GM23338 (cell line): Measurements from ENCODE around the gene GLTP. TPM values are rescaled to one million over a fixed set of nuclear protein-coding genes. Genes with fewer than 3 reads are reported as not detected.

Source experiments
- ATAC-seq: fragments of 200-7000 bp; cut with Tn5 transposase; 3 replicates; pipeline ENCODE4 v1.9.1; 2020
- DNase-seq: peaks from one replicate; pipeline ENCODE4 v3.0.0-alpha.2; 2015; ENCODE audit warnings: low spot score
- H2AFZ ChIP-seq: fragments of 200-600 bp; sonication (generic); 2 replicates; pipeline ENCODE4 v1.8.0; 2016; ENCODE audit warnings: antibody characterized with exemption, mild to moderate bottlenecking, moderate library complexity
- H3F3A ChIP-seq: fragments of 200-600 bp; sonication (generic); replicated peaks from 2 replicates; pipeline ENCODE4 v1.8.0; 2017; ENCODE audit warnings: antibody characterized with exemption, mixed run types, low read depth
- H3K27ac ChIP-seq: fragments of 200-600 bp; sonication (generic); 2 replicates; pipeline ENCODE4 v1.6.1; 2016; ENCODE audit warnings: low read depth
- H3K27me3 ChIP-seq: fragments of 200-600 bp; sonication (generic); 2 replicates; pipeline ENCODE4 v1.8.0; 2016; ENCODE audit warnings: mild to moderate bottlenecking, mixed run types, moderate library complexity; ENCODE audit not compliant: insufficient read depth
- H3K36me3 ChIP-seq: fragments of 200-600 bp; sonication (generic); 2 replicates; pipeline ENCODE4 v1.8.0; 2016; ENCODE audit warnings: mild to moderate bottlenecking; ENCODE audit not compliant: insufficient read depth
- H3K4me1 ChIP-seq: fragments of 200-600 bp; sonication (generic); 2 replicates; pipeline ENCODE4 v1.8.0; 2016; ENCODE audit warnings: mild to moderate bottlenecking, moderate library complexity; ENCODE audit not compliant: insufficient read depth
- H3K4me2 ChIP-seq: fragments of 200-600 bp; sonication (generic); 2 replicates; pipeline ENCODE4 v1.7.1; 2017; ENCODE audit warnings: mixed run types
- H3K4me3 ChIP-seq: fragments of 200-600 bp; sonication (generic); 2 replicates; pipeline ENCODE4 v1.6.1; 2016; ENCODE audit warnings: mixed run types
- H3K79me2 ChIP-seq: fragments of 200-600 bp; sonication (generic); replicated peaks from 2 replicates; pipeline ENCODE4 v1.8.0; 2017; ENCODE audit warnings: mild to moderate bottlenecking; ENCODE audit not compliant: insufficient read depth
- H3K9me2 ChIP-seq: fragments of 200-600 bp; sonication (generic); 2 replicates; pipeline ENCODE4 v1.8.0; 2017; ENCODE audit not compliant: insufficient read depth
- H4K20me1 ChIP-seq: fragments of 200-600 bp; sonication (generic); replicated peaks from 2 replicates; pipeline ENCODE4 v1.8.0; 2017; ENCODE audit warnings: mild to moderate bottlenecking; ENCODE audit not compliant: insufficient read depth
- H3K27ac Mint-ChIP-seq: 2 replicates; pipeline ENCODE4 v1.8.0; 2020; ENCODE audit warnings: inconsistent platforms, mild to moderate bottlenecking, moderate library complexity, mixed read lengths
- H3K27me3 Mint-ChIP-seq: 3 replicates; pipeline ENCODE4 v1.8.0; 2022; ENCODE audit warnings: low read depth, mild to moderate bottlenecking, moderate library complexity, mixed read lengths, inconsistent platforms; ENCODE audit not compliant: insufficient read depth, poor library complexity
- H3K36me3 Mint-ChIP-seq: 3 replicates; pipeline ENCODE4 v1.8.0; 2021; ENCODE audit warnings: low read depth, mild to moderate bottlenecking, inconsistent platforms, moderate library complexity, mixed read lengths
- H3K4me1 Mint-ChIP-seq: 3 replicates; pipeline ENCODE4 v1.8.0; 2020; ENCODE audit warnings: mild to moderate bottlenecking, inconsistent platforms, mixed read lengths
- H3K4me3 Mint-ChIP-seq: 3 replicates; pipeline ENCODE4 v1.8.0; 2021; ENCODE audit warnings: moderate library complexity, mild to moderate bottlenecking, inconsistent platforms, mixed read lengths
- H3K9me3 Mint-ChIP-seq: 3 replicates; pipeline ENCODE4 v1.8.0; 2020; ENCODE audit warnings: moderate library complexity, mild to moderate bottlenecking, inconsistent platforms, mixed read lengths
- CREB1 ChIP-seq: fragments of 250-450 bp; sonication (Bioruptor Pico); IDR thresholded peaks from 2 replicates; pipeline ENCODE4 v1.5.0; 2020; ENCODE audit warnings: low read depth, mild to moderate bottlenecking, moderate library complexity
- CTCF ChIP-seq, 2 experiments: fragments of 200-600 bp in 1 of 2; sonication (generic) in 1 of 2; conservative IDR thresholded peaks; 2 replicates each; pipeline versions ENCODE4 v1.5.1 to v1.6.1; 2016 to 2017; ENCODE audit warnings: antibody characterized with exemption in 2 of 2, low read depth in 2 of 2, mild to moderate bottlenecking in 2 of 2, moderate library complexity in 1 of 2
- ETS1 ChIP-seq: IDR thresholded peaks from 2 replicates; pipeline ENCODE4 v1.6.1; 2016; ENCODE audit warnings: antibody characterized with exemption
- EZH2 ChIP-seq: fragments of 200-600 bp; sonication (generic); IDR thresholded peaks from one replicate; pipeline ENCODE4 v1.8.0; 2017; ENCODE audit warnings: antibody characterized with exemption, mild to moderate bottlenecking, low read depth; ENCODE audit not compliant: unreplicated experiment
- EZH2phosphoT487 ChIP-seq: fragments of 200-600 bp; sonication (generic); IDR thresholded peaks from one replicate; pipeline ENCODE4 v1.8.1; 2018; ENCODE audit warnings: antibody characterized with exemption; ENCODE audit not compliant: unreplicated experiment
- JUNB ChIP-seq: IDR thresholded peaks from one replicate; pipeline ENCODE4 v1.6.1; 2016; ENCODE audit warnings: antibody characterized with exemption; ENCODE audit not compliant: unreplicated experiment
- NANOG ChIP-seq: IDR thresholded peaks from 2 replicates; pipeline ENCODE4 v1.6.1; 2016; ENCODE audit warnings: antibody characterized with exemption, borderline replicate concordance
- POLR2AphosphoS5 ChIP-seq: IDR thresholded peaks from 2 replicates; pipeline ENCODE4 v1.6.1; 2016; ENCODE audit warnings: antibody characterized with exemption, low read depth
- REST ChIP-seq: IDR thresholded peaks from one replicate; pipeline ENCODE4 v1.6.1; 2018; ENCODE audit warnings: antibody characterized with exemption; ENCODE audit not compliant: unreplicated experiment
- STAT1 ChIP-seq: IDR thresholded peaks from one replicate; pipeline ENCODE4 v1.6.1; 2016; ENCODE audit warnings: antibody characterized with exemption; ENCODE audit not compliant: unreplicated experiment
- ZNF114 ChIP-seq: fragments of 250-450 bp; sonication (Bioruptor Pico); IDR thresholded peaks from 2 replicates; pipeline ENCODE4 v1.5.0; 2020; ENCODE audit warnings: mild to moderate bottlenecking, moderate library complexity
- ZNF331 ChIP-seq: fragments of 250-450 bp; sonication (Bioruptor Pico); IDR thresholded peaks from 2 replicates; pipeline ENCODE4 v1.5.0; 2020; ENCODE audit warnings: low read depth, mild to moderate bottlenecking, moderate library complexity
- ZNF462 ChIP-seq: fragments of 250-450 bp; sonication (Bioruptor Pico); IDR thresholded peaks from 2 replicates; pipeline ENCODE4 v1.5.0; 2020; ENCODE audit warnings: mild to moderate bottlenecking, moderate library complexity
- polyA plus RNA-seq: library from polyadenylated mRNA; unstranded; fragments of >200 nt; fragmentation: Nextera tagmentation; extraction: Ambion mirVana; gene quantifications from 2 replicates; pipeline ENCODE4 v1.2.1, GENCODE V29; 2016
- total RNA-seq: library from RNA; depleted of rRNA; stranded (reverse); fragments of >200 nt; shearing (Covaris generic); gene quantifications from 2 replicates; pipeline ENCODE4 v1.2.3, GENCODE V29; 2014

Gene GLTP
- total and polyA plus RNA-seq, 2 experiments from 2014 or later: 26.5 to 30.2 TPM

- ATAC-seq (no peak), DNase-seq (no peak)
- H3K27ac Mint-ChIP-seq: no peak overlapping the region
- no peaks in the 10 kb centered on the region for H4K20me1 ChIP-seq
- no peaks in the 10 kb centered on the region for H3K36me3 ChIP-seq
- TF ChIP-seq ZNF331 (CRISPR knock-in tag) (no peak), ETS1 (no peak), JUNB (no peak), ZNF114 (CRISPR knock-in tag) (no peak), CTCF (conservative IDR thresholded peaks at IDR 0.05; ENCODE audit: low read depth in 2 of 2) (no peak), NANOG (no peak), ZNF462 (CRISPR knock-in tag) (no peak), REST (no peak), CREB1 (CRISPR knock-in tag) (no peak), EZH2phosphoT487 (no peak), EZH2 (no peak), POLR2AphosphoS5 (no peak), STAT1 (no peak)
- H3K27me3 ChIP-seq: no peaks in the 10 kb centered on the region
- no peaks in the 10 kb centered on the region for H3K4me1 ChIP-seq
- H3K4me1 Mint-ChIP-seq: no peaks in the 10 kb centered on the region; the same call in 2 of the 3 replicates
- no peak overlapping the region for H3K4me2 ChIP-seq
- H3K4me3 Mint-ChIP-seq: no peak overlapping the region
- peaks cover 14% of the 10 kb centered on the region for H3K27me3 Mint-ChIP-seq
- H3K79me2 ChIP-seq: no peaks in the 10 kb centered on the region
- no peaks in the 10 kb centered on the region; the same call in 1 of the 2 replicates for H3F3A ChIP-seq
- H2AFZ ChIP-seq: no peak overlapping the region
- no peak overlapping the region for H3K27ac ChIP-seq
- H3K4me3 ChIP-seq: no peak overlapping the region
- H3K36me3 Mint-ChIP-seq: peaks cover 4% of the 10 kb centered on the region; the same call in 2 of the 3 replicates
- H3K9me2 ChIP-seq: no peaks in the 10 kb centered on the region
- H3K9me3 Mint-ChIP-seq: no peaks in the 10 kb centered on the region
These were observed 33.1 kb downstream of the GLTP start for GRCh38 chr12:109847142-109847735.
